Measurements from ENCODE around the gene ANO1. TPM values are rescaled to one million over a fixed set of nuclear protein-coding genes. Genes with fewer than 3 reads are reported as not detected.

ANO1 gene
- total RNA-seq, 1 experiment from 2014 or later: 10.9 TPM

DNA sequence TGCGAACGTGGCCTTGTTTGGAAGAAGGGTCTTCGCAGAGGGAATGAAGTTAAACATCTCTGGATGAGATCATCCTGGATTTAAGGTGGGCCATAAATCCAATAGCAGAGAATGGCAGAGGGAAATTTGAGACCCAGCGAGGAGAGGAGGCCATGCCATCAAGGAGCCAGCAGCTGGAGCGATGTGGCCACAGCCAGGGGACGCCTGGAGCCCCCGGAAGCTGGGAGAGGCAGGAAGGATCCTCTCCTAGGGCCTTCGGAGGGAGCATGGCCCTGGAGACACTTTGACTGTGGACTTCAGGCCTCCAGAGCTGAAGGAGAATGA is 22.1 kb downstream of the ANO1 start:
- no peak overlapping the region for H3K23ac ChIP-seq (ENCODE audit: insufficient read length, low read depth, low read length)
- no peak overlapping the region for H3K4me2 ChIP-seq (ENCODE audit: insufficient read depth, insufficient read length, low read length)
- H2BK15ac ChIP-seq (ENCODE audit: low read depth, low read length): no peak overlapping the region
- H4K91ac ChIP-seq (ENCODE audit: insufficient read length, low read depth, low read length): no peak overlapping the region
- no peaks in the 10 kb centered on the region for H3K23me2 ChIP-seq (ENCODE audit: insufficient read length, low read depth, low read length, poor library complexity, severe bottlenecking)
- no peak overlapping the region for H3K56ac ChIP-seq (ENCODE audit: insufficient read length, low read depth, low read length)
- H3K14ac ChIP-seq (ENCODE audit: insufficient read depth, low read length): no peak overlapping the region
- no peak overlapping the region for H2BK20ac ChIP-seq (ENCODE audit: low read depth, low read length, poor library complexity, severe bottlenecking)
- H3K27me3 Mint-ChIP-seq (ENCODE audit: low read depth): peaks cover 6% of the 10 kb centered on the region
- no peak overlapping the region for H2AFZ ChIP-seq (ENCODE audit: low read length)
- H3K9me3 Mint-ChIP-seq: no peaks in the 10 kb centered on the region; a peak in 2 of 5 replicates
- no peak overlapping the region for H2BK120ac ChIP-seq (ENCODE audit: low read depth, low read length, poor library complexity, severe bottlenecking)
- no peak overlapping the region for H4K5ac ChIP-seq (ENCODE audit: insufficient read length, low read depth, low read length)
- no peaks in the 10 kb centered on the region for H4K20me1 ChIP-seq (ENCODE audit: control insufficient read depth, insufficient read depth, insufficient read length)
- H3K27ac ChIP-seq (ENCODE audit: insufficient read length, low read depth, low read length): no peak overlapping the region
- H3K27me3 ChIP-seq (ENCODE audit: insufficient read depth, low read length): no peaks in the 10 kb centered on the region
- no peak overlapping the region for H2BK5ac ChIP-seq (ENCODE audit: insufficient read length, low read length)
- no peaks in the 10 kb centered on the region for H3K79me1 ChIP-seq (ENCODE audit: insufficient read depth, low read depth, low read length, poor library complexity, severe bottlenecking)
- H3K4me3 Mint-ChIP-seq: no peak overlapping the region
- no CpG with 5 or more reads among the region's 8 CpGs for WGBS (ENCODE audit: extremely low coverage, insufficient read length, low lambda C conversion rate)
- H3K9me3 ChIP-seq (ENCODE audit: control insufficient read depth, low read depth, low read length): no peaks in the 10 kb centered on the region
- H3K36me3 Mint-ChIP-seq (ENCODE audit: insufficient read depth in 1 of 3, low read depth in 3 of 3): peaks cover 0 to 3% (median 0%) of the 10 kb centered on the region in 3 experiments; a peak in 2 of 7 replicates
- no peak overlapping the region for H2BK12ac ChIP-seq (ENCODE audit: insufficient read length, low read depth, low read length)
- peaks cover 16% of the 10 kb centered on the region in 2 experiments for H3K4me1 Mint-ChIP-seq
- TF ChIP-seq, protein P1, sequence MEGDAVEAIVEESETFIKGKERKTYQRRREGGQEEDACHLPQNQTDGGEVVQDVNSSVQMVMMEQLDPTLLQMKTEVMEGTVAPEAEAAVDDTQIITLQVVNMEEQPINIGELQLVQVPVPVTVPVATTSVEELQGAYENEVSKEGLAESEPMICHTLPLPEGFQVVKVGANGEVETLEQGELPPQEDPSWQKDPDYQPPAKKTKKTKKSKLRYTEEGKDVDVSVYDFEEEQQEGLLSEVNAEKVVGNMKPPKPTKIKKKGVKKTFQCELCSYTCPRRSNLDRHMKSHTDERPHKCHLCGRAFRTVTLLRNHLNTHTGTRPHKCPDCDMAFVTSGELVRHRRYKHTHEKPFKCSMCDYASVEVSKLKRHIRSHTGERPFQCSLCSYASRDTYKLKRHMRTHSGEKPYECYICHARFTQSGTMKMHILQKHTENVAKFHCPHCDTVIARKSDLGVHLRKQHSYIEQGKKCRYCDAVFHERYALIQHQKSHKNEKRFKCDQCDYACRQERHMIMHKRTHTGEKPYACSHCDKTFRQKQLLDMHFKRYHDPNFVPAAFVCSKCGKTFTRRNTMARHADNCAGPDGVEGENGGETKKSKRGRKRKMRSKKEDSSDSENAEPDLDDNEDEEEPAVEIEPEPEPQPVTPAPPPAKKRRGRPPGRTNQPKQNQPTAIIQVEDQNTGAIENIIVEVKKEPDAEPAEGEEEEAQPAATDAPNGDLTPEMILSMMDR (conservative IDR thresholded peaks at IDR 0.05): no peak
- no peak for DNase-seq
- H2AK5ac ChIP-seq (ENCODE audit: insufficient read length, low read length): no peak overlapping the region
- H3T11ph ChIP-seq (ENCODE audit: low read length): no peak overlapping the region
- no peak overlapping the region for H3K4ac ChIP-seq (ENCODE audit: low read depth, low read length)
- H4K8ac ChIP-seq (replicated peaks; ENCODE audit: insufficient read length, low read depth, low read length): no peak overlapping the region
- no peaks in the 10 kb centered on the region for H3K79me2 ChIP-seq (ENCODE audit: insufficient read depth, low read length)
- peak overlapping the region in 1 of 3 experiments; percentile 72; a peak in 1 of 7 replicates for H3K27ac Mint-ChIP-seq
- no peak overlapping the region for H3K18ac ChIP-seq (ENCODE audit: insufficient read length, low read depth, low read length)
- H3K9ac ChIP-seq (ENCODE audit: extremely low read depth, insufficient read length, low read length): no peak overlapping the region
- H3K4me1 ChIP-seq (ENCODE audit: insufficient read depth, low read length): no peaks in the 10 kb centered on the region

Data from H9 (cell line).